Stimulated activated CD4-positive, alpha-beta T cell treated with anti-CD3 and anti-CD28 coated beads, Interleukin-15, amount 100 ng/mL, for 1 hour (primary cell): ENCODE measurements around the gene WWOX.

ENCODE experiments used
- DNase-seq, 2 donors: peaks; one replicate each; pipeline ENCODE4 v3.0.0-alpha.2; 2020; ENCODE audit warnings: low read depth in 1 of 2, low spot score in 1 of 2

Gene WWOX

GRCh38 chr16:79150632-79151310 is 1051.3 kb downstream of the WWOX start:
- no peak for DNase-seq

- DNase-seq = no peak
Measured at GRCh38 chr16:79154086-79154485, 1054.6 kb downstream of the WWOX start.

DNA sequence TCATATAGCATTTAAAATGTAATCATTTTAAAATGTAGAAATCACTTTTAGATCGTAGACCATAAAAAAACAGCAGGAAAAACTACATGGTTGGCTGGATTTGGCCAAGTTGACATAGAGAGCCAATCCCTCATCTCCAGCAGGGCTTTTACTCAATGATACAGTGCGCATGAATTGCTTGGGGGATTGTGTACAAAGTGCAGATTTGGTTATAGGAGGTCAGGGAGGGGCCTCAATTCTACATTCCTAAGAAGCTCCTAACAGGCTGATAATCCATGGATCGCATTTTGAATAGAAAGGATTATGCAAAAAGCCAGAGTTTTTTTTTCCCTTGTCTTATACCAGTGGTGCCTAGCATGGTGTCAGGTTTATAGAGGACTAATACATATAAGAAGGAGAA is 1056.0 kb downstream of the WWOX start:
- DNase-seq = no peak

- no peak for DNase-seq
Measured at GRCh38 chr16:79155904-79156303, 1056.5 kb downstream of the WWOX start.

- DNase-seq = no peak
Measured at GRCh38 chr16:79156761-79157160, 1057.3 kb downstream of the WWOX start.

- DNase-seq = no peak
Measured at GRCh38 chr16:79158337-79158736, 1058.9 kb downstream of the WWOX start.

DNA sequence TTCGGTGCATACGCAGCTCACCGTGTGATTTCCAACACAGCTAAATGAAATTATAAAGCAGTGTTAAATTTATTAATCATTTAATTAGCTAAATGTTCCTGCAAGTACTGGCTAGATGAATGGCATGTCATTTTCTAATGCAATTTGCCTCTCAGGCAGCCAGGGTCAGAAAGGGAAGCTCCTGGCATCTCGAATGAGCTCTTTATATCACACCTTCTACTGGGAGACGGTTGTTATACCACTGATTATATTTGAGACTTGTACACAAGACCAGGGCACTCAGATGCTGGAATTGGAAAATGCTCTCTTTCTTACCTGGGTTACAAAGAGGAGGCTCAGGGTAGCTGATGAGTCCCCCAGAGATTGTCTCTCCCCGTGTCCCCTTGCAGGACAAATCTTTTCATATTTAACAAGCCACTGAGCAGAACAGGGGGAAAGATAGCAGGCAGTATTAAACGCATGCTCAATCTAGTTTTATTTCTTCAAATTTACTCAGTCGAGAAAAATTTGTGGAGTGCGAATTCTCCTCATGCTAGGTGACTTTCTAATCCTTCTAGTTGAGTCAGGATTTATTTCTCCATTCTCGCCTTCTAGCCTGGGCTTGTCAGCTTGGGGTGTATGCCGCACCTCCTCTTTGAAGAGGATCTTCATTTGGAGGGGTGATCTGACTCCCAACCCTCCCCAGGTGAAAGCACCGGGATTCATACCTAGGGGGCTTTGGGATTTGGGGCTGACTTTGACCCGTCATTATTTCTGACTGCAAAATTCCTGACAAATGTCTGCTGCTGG is 1060.0 kb downstream of the WWOX start:
- no peak for DNase-seq

- no peak for DNase-seq
Measured at GRCh38 chr16:79162977-79163376, 1063.5 kb downstream of the WWOX start.

- no peak for DNase-seq
Measured at GRCh38 chr16:79163691-79164387, 1064.4 kb downstream of the WWOX start.

- no peak for DNase-seq
Measured at GRCh38 chr16:79164388-79164995, 1065.0 kb downstream of the WWOX start.

DNA sequence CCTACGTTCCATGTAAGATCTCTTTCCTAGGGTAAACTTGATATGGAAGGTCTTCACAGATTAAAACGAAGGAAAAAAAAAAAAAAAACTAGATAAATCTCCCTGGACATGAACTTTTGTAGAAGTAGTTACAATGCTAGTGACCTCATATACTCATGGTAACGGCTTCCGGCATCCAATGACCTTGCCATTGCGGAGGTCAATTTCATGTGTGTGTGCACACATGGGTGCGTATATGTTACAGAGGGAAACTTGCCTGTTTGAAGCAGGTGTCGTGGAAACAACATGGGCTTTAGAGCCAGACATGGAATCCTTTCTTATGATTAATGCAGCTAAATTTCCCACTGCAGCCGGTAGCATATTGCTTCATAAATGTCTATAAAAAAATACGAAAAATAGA is 1065.6 kb downstream of the WWOX start:
- no peak for DNase-seq

DNA sequence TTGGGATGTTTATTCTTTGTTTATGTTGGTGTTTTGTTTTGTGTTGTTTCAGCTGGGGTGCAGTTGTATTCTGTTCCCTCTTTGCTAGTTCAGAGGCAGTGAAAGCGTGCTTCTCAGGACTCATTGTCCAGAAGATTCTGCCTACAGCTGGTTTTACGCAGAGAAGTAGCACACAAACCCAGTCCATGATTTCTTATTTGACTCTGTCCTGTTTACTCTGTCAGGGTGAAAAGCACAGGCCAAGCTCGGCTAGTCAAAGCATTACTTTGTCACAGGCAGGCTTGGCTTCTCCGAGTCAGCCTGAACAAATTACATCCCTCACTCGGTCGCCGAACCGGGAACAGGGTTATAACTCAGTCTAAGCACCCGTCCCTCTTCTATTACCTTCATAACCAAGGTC is 1066.1 kb downstream of the WWOX start:
- no peak for DNase-seq

DNA sequence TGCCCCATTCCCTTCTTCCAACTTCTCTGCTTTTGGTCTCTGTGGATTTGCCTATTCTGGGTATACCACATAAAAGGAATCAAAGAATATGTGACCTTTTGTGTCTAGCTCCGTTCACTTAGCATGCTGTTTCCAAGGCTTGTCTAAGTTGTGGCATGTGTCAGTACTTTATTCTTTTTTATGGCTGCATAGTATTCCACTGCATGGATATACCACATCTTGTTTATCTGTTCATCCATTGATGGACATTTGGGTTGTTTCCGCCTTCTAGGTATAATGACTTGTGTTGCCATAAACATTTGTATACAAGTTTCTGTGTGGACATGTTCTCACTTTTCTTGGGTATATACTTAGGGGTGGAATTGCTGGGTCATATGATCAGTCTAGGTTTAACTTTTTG is 1068.4 kb downstream of the WWOX start:
- DNase-seq = no peak

DNA sequence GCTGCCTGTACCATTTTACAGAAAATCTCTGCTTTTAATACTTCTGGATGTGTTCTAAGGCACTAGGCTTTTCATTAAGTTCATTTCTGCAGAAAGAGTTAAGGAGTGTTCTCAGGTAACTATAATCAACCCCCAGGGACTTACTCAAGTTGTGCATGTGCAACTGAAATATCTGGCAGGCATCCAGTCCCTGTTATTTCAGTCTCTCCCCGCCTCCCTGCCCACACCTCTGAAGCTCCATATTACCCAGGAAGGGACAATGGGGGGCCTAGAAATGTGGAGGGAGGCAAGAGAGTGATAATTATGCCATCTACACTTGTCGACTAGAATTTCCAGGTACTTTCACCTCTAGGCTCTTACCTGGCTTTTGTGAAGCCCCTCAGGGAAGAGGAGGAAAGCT is 1068.9 kb downstream of the WWOX start:
- DNase-seq = no peak

DNA sequence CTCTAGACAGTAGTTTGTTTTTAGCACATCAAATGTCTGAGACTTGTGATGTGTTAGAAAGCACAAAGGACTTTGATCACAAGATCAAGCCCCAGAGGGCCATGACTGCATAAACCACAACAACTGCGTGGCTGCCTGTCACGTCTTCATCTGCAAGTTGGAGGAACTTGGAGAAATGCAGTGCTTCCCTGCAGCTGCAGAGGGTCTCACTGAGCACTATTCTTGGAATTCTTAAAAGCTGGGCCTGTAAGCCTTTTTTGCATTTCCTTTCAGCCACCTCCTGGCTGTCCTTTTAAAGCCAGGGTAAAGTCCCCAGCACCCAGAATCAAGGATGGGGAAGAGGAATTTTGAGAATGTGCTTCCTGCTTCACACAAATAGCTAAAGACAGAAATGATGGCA is 1069.8 kb downstream of the WWOX start:
- DNase-seq = no peak

DNA sequence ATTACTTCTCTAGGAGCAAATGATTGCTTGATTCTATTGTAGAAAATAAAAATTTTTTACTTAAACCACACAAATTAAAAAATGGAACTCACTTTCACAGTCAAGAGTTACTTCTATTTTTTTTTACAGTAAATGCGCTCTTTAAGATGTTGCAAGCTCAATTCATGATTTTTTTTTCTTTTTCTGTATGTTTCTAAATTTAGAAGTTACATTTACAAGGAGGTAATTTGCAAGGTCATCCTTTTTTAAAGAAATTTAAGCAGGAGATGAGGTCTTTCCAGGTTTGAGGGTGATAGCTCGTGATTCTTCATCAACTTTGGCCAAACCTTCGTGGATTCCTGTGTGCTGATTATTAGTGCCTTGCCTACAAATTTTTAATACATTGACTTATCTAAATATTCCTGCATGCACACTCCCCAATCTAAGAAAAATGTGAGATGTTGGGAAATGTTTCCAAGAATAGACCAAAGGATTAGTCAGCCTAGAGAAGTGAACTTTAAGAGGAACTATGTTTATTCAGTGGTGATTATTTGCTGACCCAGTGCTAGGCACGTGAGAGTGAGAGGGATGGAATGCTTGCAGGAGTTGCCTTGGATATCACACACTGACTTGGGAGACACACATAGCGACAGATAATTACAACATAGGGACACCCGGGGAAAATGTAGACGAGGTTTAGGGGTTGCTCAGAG is 1071.2 kb downstream of the WWOX start:
- DNase-seq = no peak

DNA sequence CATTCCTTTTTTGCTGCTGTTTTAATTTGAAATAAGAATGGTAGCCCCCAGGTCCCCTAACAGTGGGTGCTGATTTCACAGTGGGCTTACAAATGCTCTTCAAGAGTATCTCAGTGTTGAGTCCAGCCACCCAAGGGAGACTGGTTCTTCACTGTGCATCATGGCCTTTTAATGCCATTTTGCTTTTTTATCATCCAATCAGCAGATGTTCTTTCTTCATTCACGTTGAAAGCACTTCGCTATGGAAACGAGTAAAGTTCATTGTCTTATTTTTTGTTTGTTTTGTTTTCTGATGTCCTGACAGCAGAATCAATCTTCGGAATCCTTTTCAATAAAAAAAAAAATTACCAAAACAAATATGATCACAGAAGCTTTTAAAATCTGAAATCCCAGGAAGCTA is 1072.0 kb downstream of the WWOX start:
- DNase-seq = no peak

DNA sequence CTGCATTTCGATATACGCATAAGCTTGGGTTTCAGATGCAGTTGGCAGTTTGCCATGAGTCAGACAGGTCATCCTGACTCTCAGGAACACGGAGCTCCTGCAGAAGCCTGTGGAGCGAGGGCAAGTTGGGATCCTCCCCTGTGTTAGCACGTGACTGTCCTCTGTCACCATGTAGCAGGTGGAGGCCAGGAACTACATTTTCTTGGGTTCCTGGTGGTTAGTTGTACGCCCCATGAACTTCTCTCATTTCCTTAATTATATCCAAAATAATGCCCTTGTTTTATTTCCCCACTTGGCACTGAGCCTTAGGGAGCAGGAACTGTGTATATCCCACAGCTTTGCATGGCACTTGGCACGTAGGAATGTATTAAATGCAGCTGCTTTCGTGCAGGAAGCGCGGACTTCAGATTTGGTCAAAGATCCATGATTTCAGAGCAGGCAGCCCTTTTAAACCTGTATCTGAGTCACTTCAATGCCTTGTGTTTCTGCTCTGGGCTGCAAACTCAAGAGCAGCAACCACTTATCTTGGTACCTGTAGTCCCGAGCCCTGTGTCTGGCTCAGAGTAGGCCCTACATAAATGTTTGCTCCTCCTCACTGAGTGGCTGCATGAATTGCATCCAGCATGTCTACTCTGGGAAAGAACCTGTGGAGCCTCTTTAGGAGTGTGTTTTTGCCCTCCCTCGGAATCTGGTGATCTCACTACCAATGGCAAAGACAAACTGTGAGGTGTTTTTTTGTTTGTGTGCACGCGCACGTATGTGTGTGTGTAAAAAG is 1072.7 kb downstream of the WWOX start:
- no peak for DNase-seq

DNA sequence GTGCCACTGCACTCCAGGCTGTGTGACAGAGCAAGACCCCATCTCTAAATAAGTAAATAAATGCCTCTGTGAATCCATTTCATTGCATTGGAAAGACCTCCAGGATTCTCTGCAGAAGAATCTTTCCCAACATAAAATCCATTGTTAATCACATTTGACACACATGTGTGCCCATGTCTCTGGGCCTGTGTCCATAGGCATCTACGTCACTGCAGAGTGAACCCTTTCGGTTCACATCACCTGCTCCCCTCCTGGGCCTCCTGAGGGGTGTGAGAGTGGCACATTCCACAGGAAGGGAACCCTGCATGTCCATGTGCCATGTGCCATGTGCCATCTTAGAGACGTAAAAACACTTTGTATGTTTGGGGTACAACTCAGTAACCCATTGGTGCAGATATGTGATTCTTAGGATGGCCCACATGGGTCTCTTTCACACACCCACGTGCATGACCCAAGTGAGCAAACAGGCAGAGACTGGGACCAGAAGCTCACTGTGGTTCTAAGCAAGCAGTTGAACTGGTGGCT is 1073.6 kb downstream of the WWOX start:
- DNase-seq = no peak

GRCh38 chr16:79173919-79174318 is 1074.5 kb downstream of the WWOX start:
- no peak for DNase-seq
